ENCODE measurements around the gene BTG2. TPM values are rescaled to one million over a fixed set of nuclear protein-coding genes. Genes with fewer than 3 reads are reported as not detected.

The BTG2 gene
- total and polyA plus RNA-seq, 2 experiments from 2014 or later, result 6.3 to 9.1 TPM

- no peak for TF ChIP-seq CTCF (conservative IDR thresholded peaks at IDR 0.05; ENCODE audit: low read depth in 2 of 2)
- no peak for TF ChIP-seq POLR2AphosphoS5 (IDR thresholded peaks at IDR 0.05; ENCODE audit: low read depth)
- TF ChIP-seq ZNF331 (CRISPR knock-in tag; IDR thresholded peaks at IDR 0.05; ENCODE audit: low read depth), result no peak
- no peak for TF ChIP-seq CREB1 (CRISPR knock-in tag; IDR thresholded peaks at IDR 0.05; ENCODE audit: low read depth)
- TF ChIP-seq EZH2phosphoT487 (IDR thresholded peaks at IDR 0.05; ENCODE audit: unreplicated experiment), result no peak
- TF ChIP-seq, protein P1, sequence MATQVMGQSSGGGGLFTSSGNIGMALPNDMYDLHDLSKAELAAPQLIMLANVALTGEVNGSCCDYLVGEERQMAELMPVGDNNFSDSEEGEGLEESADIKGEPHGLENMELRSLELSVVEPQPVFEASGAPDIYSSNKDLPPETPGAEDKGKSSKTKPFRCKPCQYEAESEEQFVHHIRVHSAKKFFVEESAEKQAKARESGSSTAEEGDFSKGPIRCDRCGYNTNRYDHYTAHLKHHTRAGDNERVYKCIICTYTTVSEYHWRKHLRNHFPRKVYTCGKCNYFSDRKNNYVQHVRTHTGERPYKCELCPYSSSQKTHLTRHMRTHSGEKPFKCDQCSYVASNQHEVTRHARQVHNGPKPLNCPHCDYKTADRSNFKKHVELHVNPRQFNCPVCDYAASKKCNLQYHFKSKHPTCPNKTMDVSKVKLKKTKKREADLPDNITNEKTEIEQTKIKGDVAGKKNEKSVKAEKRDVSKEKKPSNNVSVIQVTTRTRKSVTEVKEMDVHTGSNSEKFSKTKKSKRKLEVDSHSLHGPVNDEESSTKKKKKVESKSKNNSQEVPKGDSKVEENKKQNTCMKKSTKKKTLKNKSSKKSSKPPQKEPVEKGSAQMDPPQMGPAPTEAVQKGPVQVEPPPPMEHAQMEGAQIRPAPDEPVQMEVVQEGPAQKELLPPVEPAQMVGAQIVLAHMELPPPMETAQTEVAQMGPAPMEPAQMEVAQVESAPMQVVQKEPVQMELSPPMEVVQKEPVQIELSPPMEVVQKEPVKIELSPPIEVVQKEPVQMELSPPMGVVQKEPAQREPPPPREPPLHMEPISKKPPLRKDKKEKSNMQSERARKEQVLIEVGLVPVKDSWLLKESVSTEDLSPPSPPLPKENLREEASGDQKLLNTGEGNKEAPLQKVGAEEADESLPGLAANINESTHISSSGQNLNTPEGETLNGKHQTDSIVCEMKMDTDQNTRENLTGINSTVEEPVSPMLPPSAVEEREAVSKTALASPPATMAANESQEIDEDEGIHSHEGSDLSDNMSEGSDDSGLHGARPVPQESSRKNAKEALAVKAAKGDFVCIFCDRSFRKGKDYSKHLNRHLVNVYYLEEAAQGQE (IDR thresholded peaks at IDR 0.05; ENCODE audit: unreplicated experiment), result no peak
- no peak for TF ChIP-seq ETS1 (IDR thresholded peaks at IDR 0.05)
- TF ChIP-seq STAT1 (IDR thresholded peaks at IDR 0.05; ENCODE audit: unreplicated experiment), result no peak
- TF ChIP-seq ZNF114 (CRISPR knock-in tag; IDR thresholded peaks at IDR 0.05), result no peak
- TF ChIP-seq JUNB (IDR thresholded peaks at IDR 0.05; ENCODE audit: unreplicated experiment), result no peak
- TF ChIP-seq EZH2 (IDR thresholded peaks at IDR 0.05; ENCODE audit: low read depth, unreplicated experiment), result no peak
Observed at GRCh38 chr1:203289281-203289981, 15.9 kb upstream of the BTG2 start (continued).

DNA sequence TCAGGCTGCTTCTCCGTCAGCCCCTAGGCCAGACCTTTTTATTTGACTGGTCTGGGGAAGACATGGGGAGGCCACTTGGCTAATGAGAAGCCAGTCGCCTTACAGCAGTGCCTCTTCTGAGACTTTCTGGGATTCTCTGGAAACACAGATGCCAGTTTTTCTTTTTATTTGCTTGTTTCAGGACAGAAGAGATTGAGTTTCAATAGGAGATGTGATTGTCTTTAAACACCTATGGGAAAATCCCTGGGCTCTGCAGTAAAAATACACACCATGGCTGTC, 15.4 kb upstream of the BTG2 start:
- H3K4me1 ChIP-seq (ENCODE audit: insufficient read depth), result peaks cover 41% of the 10 kb centered on the region
- no peak for ATAC-seq
- peak overlapping the region; percentile 85 for H3K27ac Mint-ChIP-seq
- TF ChIP-seq ETS1 (IDR thresholded peaks at IDR 0.05), result no peak
- no peak for TF ChIP-seq ZNF114 (CRISPR knock-in tag; IDR thresholded peaks at IDR 0.05)
- TF ChIP-seq JUNB (IDR thresholded peaks at IDR 0.05; ENCODE audit: unreplicated experiment), result no peak
- TF ChIP-seq STAT1 (IDR thresholded peaks at IDR 0.05; ENCODE audit: unreplicated experiment), result no peak

More for the DNA sequence above, 15.4 kb upstream of the BTG2 start:
- no peaks in the 10 kb centered on the region for H3K36me3 Mint-ChIP-seq (ENCODE audit: low read depth)
- Histone ChIP-seq H3K4me2 (peak overlapping the region; percentile 73), H3K4me3 (peak overlapping the region; percentile 49), H2AFZ (no peak overlapping the region), H3K27ac (ENCODE audit: low read depth) (peak overlapping the region; percentile 12; the same call in 1 of the 2 replicates), H3K9me2 (ENCODE audit: insufficient read depth) (no peaks in the 10 kb centered on the region), H3K79me2 (replicated peaks; ENCODE audit: insufficient read depth) (no peaks in the 10 kb centered on the region), H3K36me3 (ENCODE audit: insufficient read depth) (no peaks in the 10 kb centered on the region), H3F3A (replicated peaks; ENCODE audit: low read depth) (no peaks in the 10 kb centered on the region), H4K20me1 (replicated peaks; ENCODE audit: insufficient read depth) (no peaks in the 10 kb centered on the region), H3K27me3 (ENCODE audit: insufficient read depth) (peaks cover 48% of the 10 kb centered on the region)
- no peak for DNase-seq (ENCODE audit: low spot score)
- H3K4me3 Mint-ChIP-seq, result peak overlapping the region; percentile 65
- H3K4me1 Mint-ChIP-seq, result peaks cover 53% of the 10 kb centered on the region
- H3K9me3 Mint-ChIP-seq, result no peaks in the 10 kb centered on the region
- H3K27me3 Mint-ChIP-seq (ENCODE audit: insufficient read depth, low read depth, poor library complexity), result peaks cover 24% of the 10 kb centered on the region
